GM15510 (cell line): ENCODE measurements around the gene HCAR3.
"Not testable (repeated sequence)": the region's sequence is repeated elsewhere in the genome, so short reads cannot be mapped to it uniquely, and the experiment has no call there.

ENCODE experiments used
- POLR2A ChIP-seq: IDR thresholded peaks from 3 replicates; pipeline ENCODE4 v1.6.1; 2011; ENCODE audit warnings: borderline replicate concordance; ENCODE audit not compliant: insufficient read length; ENCODE audit errors: extremely low read depth

The HCAR3 gene

GRCh38 chr12:122729583-122730214 lies 13.1 kb upstream of the HCAR3 start:
- TF ChIP-seq POLR2A: no peak

- TF ChIP-seq POLR2A: no peak
Observed at GRCh38 chr12:122726080-122726558, 9.5 kb upstream of the HCAR3 start.

GRCh38 chr12:122725452-122726079 lies 9.0 kb upstream of the HCAR3 start:
- no peak for TF ChIP-seq POLR2A

GRCh38 chr12:122724641-122725243 lies 8.1 kb upstream of the HCAR3 start:
- no peak for TF ChIP-seq POLR2A

GRCh38 chr12:122722387-122722786 lies 5.8 kb upstream of the HCAR3 start:
- TF ChIP-seq POLR2A: no peak

GRCh38 chr12:122721057-122721545 lies 4.5 kb upstream of the HCAR3 start:
- TF ChIP-seq POLR2A: no peak

GRCh38 chr12:122702890-122703611 lies 13.6 kb downstream of the HCAR3 start, which contains the start of gene HCAR2:
Gene HCAR2 (minus strand): TSS chr12:122703357. CDS start chr12:122703283, 74 bp downstream.
- not testable (repeated sequence) for TF ChIP-seq POLR2A

GRCh38 chr12:122691566-122691965 lies 25.0 kb downstream of the HCAR3 start:
- no peak for TF ChIP-seq POLR2A

GRCh38 chr12:122688291-122688690 lies 28.3 kb downstream of the HCAR3 start:
- no peak for TF ChIP-seq POLR2A

- no peak for TF ChIP-seq POLR2A
Observed at GRCh38 chr12:122687086-122687485, 29.5 kb downstream of the HCAR3 start.

- no peak for TF ChIP-seq POLR2A
Observed at GRCh38 chr12:122686538-122686937, 30.1 kb downstream of the HCAR3 start.

- no peak for TF ChIP-seq POLR2A
Observed at GRCh38 chr12:122684297-122684813, 32.3 kb downstream of the HCAR3 start.

- no peak for TF ChIP-seq POLR2A
Observed at GRCh38 chr12:122681814-122682213, 34.8 kb downstream of the HCAR3 start.

GRCh38 chr12:122672515-122672914 lies 44.1 kb downstream of the HCAR3 start:
- no peak for TF ChIP-seq POLR2A
